ENCODE measurements around the gene ZNF853. TPM values are rescaled to one million over a fixed set of nuclear protein-coding genes. Genes with fewer than 3 reads are reported as not detected.

ZNF853 gene
- total RNA-seq, 1 donor from 2014 or later = 5.2 TPM

- intact Hi-C loops (cut with DNase I) = no loop called here
- H3K27ac ChIP-seq = no peak overlapping the region
- no peak for ATAC-seq
- no peak for DNase-seq
- TF ChIP-seq CTCF (IDR thresholded peaks at IDR 0.05) = no peak
- H3K27me3 ChIP-seq = no peaks in the 10 kb centered on the region
- H3K36me3 ChIP-seq = peaks cover 53% of the 10 kb centered on the region
- H3K9me3 ChIP-seq = no peaks in the 10 kb centered on the region
- no peak overlapping the region for H3K4me3 ChIP-seq
- H3K4me1 ChIP-seq = peaks cover 16% of the 10 kb centered on the region
These were observed 26.8 kb upstream of the ZNF853 start for GRCh38 chr7:6588566-6588965.

GRCh38 chr7:6589151-6589828, 26.1 kb upstream of the ZNF853 start:
- TF ChIP-seq CTCF (IDR thresholded peaks at IDR 0.05) = no peak
- Histone ChIP-seq H3K4me1 (peaks cover 16% of the 10 kb centered on the region), H3K4me3 (peak overlapping the region; percentile 81), H3K27ac (no peak overlapping the region), H3K36me3 (peaks cover 54% of the 10 kb centered on the region), H3K9me3 (no peaks in the 10 kb centered on the region), H3K27me3 (no peaks in the 10 kb centered on the region)
- DNase-seq = no peak
- intact Hi-C loops (cut with DNase I) = no loop called here
- ATAC-seq = no peak

DNA sequence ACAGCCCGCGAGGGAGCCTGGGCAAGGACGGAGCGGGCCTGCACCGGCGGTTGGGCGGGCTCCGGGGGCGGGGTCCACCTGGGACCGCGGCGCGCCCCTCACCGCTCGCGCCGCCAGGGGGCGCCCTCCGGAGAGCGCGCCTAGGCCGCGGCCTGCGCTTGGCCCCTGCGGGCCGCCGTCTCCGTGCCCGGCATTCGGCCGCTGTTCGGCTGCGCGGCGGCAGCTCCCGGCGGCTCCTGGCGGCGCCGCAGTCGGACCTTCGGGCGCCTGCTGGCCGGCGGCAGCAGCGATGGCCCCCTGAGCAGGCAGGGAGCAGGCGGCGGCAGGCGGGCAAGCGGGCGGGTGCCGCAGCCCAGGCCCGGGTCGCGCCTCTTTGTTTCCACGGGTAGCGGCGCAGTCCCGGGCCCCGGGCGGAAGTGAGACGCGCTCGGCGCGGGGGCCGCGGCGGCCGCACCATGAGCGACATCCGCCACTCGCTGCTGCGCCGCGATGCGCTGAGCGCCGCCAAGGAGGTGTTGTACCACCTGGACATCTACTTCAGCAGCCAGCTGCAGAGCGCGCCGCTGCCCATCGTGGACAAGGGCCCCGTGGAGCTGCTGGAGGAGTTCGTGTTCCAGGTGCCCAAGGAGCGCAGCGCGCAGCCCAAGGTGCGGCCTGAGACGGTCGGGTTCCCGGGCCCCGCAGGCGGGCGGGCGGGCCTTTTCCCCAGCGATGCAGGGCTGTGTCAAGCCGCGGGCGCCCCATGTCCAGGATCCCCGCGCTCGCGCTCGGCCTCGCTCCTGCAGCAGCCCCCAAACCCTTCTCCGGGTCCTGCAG, 25.4 kb upstream of the ZNF853 start, which contains the start of gene INTS15:
Gene INTS15 (plus strand): TSS at position 193 of the 816 bp plus-strand sequence. CDS start 263 bp downstream, at position 456.
- peak; percentile 63 for TF ChIP-seq CTCF (IDR thresholded peaks at IDR 0.05)
- Histone ChIP-seq H3K27ac (peak within 1 kb of the TSS; percentile 75), H3K4me3 (peak within 1 kb of the TSS; percentile 81), H3K4me1 (peaks cover 16% of the 10 kb centered on the region), H3K36me3 (peaks cover 54% of the 10 kb centered on the region), H3K9me3 (no peaks in the 10 kb centered on the region), H3K27me3 (no peaks in the 10 kb centered on the region)
- DNase-seq (peak; percentile 90), ATAC-seq (peak; percentile 99)
- intact Hi-C loops (cut with DNase I) = no loop called here

DNA sequence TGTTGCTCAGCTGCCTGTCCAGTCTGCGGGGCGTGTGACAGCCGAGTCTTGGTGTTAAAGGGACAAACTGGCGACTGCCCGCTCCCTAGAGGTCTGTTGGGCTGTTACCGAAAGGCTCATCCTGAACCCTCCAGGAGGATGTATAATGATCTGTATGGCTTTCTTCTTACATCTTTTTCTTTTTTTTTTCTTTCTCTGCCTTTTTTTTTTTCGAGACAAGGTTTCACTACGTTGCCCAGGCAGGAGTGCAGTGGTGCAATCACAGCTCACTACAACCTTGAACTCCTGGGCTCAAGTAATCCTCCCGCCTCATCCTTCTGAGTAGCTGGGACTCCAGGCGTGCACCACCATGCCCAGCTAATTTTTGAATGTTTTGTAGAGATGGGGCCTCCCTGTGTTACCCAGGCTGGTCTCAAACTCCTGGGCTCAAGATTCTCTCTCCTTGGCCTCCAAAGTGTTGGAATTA, 24.7 kb upstream of the ZNF853 start:
- Histone ChIP-seq H3K9me3 (no peaks in the 10 kb centered on the region), H3K36me3 (peaks cover 54% of the 10 kb centered on the region), H3K4me3 (peak overlapping the region; percentile 81), H3K4me1 (peaks cover 16% of the 10 kb centered on the region), H3K27ac (peak overlapping the region; percentile 75), H3K27me3 (no peaks in the 10 kb centered on the region)
- intact Hi-C loops (cut with DNase I) = no loop called here
- no peak for ATAC-seq
- DNase-seq = no peak
- TF ChIP-seq CTCF (IDR thresholded peaks at IDR 0.05) = no peak

DNA sequence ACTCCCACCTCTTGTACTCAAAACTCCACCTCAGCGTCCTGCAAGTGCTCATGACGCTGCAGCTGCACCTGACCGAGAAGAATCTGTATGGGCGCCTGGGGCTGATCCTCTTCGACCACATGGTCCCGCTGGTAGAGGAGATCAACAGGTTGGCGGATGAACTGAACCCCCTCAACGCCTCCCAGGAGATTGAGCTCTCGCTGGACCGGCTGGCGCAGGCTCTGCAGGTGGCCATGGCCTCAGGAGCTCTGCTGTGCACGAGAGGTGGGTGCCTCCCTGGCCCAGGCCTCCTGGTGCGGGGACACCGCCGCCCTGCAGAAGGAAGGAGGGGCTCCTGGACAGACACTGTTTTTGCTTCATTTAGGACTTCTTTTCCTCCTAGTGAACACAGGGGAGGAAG, 15.3 kb upstream of the ZNF853 start:
- no peak for ATAC-seq
- Histone ChIP-seq H3K4me3 (no peak overlapping the region), H3K36me3 (peaks cover 97% of the 10 kb centered on the region), H3K27ac (no peak overlapping the region), H3K4me1 (no peaks in the 10 kb centered on the region), H3K9me3 (no peaks in the 10 kb centered on the region), H3K27me3 (no peaks in the 10 kb centered on the region)
- intact Hi-C loops (cut with DNase I) = no loop called here
- TF ChIP-seq CTCF (IDR thresholded peaks at IDR 0.05) = no peak
- no peak for DNase-seq
